GM20000 (cell line): ENCODE data around the gene DCTN2.
"Not testable (repeated sequence)": the region's sequence is repeated elsewhere in the genome, so short reads cannot be mapped to it uniquely, and the experiment has no call there.

ENCODE experiments used
- DNase-seq: peaks from one replicate; pipeline ENCODE4 v3.0.0; 2012; ENCODE audit warnings: low spot score
- TF ChIP-seq, protein P1 (sequence below): IDR thresholded peaks from 2 replicates; pipeline ENCODE4 v1.5.1; 2012; ENCODE audit warnings: mild to moderate bottlenecking, control low read depth; ENCODE audit errors: extremely low read depth, missing control alignments

Gene DCTN2

DNA sequence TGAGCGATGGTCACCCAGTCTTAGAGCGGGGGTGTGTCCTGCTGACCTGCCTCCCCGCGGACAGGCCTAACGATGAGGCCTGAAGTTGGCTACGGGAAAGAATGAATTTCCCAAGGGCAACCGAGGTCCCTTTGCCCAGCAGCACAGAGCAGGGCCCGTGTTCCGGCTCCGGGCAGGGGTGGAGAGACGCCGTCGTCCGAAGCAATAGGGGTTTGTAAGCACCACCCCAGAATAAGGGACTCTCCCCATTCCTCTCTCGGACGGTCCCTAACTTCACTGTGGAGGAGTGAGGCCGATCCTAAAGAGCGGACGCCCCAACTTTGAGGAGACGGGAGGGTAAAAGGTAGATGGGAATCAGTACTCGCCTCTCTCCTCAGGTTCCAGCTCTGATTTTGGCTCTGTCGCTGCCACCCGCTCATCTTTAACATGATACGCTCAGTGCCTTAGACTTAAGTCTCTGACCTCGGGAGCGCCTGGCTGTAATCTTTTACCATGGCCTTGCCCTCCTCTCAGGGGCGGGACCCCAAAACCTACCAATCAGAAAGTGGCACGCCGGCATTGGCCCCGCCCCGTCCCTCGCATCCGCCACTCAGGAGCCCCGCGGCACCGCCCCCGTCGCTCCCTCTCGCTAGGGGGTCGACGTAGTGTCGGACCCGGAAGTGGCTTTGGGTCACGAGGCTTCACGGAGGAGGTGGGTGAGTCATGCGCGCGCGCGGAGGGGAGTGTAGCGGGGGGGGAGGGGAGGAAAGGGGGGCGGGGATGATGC lies 26.8 kb downstream of the DCTN2 start, which contains the start of gene DDIT3:
TSS of gene DDIT3 (minus strand) at position 462 of the 766 bp plus-strand sequence. CDS start 3,108 bp downstream, outside the sequence.
- peak; percentile 96 for DNase-seq
- TF ChIP-seq, protein P1, sequence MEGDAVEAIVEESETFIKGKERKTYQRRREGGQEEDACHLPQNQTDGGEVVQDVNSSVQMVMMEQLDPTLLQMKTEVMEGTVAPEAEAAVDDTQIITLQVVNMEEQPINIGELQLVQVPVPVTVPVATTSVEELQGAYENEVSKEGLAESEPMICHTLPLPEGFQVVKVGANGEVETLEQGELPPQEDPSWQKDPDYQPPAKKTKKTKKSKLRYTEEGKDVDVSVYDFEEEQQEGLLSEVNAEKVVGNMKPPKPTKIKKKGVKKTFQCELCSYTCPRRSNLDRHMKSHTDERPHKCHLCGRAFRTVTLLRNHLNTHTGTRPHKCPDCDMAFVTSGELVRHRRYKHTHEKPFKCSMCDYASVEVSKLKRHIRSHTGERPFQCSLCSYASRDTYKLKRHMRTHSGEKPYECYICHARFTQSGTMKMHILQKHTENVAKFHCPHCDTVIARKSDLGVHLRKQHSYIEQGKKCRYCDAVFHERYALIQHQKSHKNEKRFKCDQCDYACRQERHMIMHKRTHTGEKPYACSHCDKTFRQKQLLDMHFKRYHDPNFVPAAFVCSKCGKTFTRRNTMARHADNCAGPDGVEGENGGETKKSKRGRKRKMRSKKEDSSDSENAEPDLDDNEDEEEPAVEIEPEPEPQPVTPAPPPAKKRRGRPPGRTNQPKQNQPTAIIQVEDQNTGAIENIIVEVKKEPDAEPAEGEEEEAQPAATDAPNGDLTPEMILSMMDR = no peak

DNA sequence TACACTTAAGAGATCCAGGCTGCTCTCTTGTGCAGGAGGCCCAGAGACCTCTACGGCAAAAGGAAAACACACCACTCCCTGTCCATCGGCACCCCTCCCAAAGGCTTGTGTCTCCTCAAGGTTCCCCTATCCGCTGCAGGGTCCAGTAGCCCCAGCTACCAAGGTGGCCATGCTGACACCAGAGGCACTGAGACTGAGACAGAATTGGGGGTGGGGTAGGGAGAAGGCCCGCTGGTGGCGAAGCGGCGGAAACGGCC lies 27.3 kb downstream of the DCTN2 start:
- TF ChIP-seq, protein P1 = no peak

DNA sequence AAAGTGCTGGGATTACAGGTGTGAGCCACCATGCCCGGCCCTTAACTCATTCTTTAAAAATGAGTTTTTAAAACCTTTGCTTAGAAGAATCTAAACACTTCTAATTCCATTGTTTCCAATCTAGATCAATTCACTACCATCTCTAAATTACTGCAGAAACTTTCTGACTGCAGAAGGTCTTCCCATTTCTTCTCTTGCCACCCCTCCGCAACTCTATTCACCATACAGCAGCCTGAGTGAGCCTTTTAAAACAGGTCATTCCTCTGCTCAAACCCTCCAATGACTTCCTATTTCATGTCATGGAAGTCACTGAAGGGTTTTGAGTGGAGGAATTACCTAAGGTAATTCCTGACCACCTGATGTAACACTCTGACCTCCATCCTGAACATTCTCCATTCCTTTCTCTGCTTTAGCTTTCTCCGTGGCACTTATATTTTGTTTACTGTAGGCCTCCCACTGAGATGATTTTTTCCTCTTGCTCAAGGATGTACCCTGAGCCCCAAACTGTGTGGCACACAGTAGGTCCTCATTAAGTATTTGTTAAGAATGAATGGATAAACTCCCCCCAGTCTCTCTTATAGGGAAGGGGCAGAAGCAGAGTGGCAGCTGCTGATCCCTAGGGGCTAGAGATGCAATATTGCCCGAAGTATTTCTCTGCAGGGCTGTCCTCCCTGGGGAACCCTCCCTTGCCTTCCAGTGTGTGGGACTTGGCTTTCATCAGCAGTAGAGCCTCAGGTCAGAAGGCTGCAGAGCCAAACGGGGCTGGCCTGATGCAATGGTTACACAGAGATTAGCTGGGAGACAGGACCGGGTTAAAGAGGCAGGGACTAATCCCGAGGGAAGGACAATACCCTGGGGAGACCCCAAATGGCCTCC lies 27.8 kb downstream of the DCTN2 start:
- TF ChIP-seq, protein P1 = no peak
- DNase-seq = no peak

More for the DNA sequence above, 27.3 kb downstream of the DCTN2 start:
- peak; percentile 54 for DNase-seq

DNA sequence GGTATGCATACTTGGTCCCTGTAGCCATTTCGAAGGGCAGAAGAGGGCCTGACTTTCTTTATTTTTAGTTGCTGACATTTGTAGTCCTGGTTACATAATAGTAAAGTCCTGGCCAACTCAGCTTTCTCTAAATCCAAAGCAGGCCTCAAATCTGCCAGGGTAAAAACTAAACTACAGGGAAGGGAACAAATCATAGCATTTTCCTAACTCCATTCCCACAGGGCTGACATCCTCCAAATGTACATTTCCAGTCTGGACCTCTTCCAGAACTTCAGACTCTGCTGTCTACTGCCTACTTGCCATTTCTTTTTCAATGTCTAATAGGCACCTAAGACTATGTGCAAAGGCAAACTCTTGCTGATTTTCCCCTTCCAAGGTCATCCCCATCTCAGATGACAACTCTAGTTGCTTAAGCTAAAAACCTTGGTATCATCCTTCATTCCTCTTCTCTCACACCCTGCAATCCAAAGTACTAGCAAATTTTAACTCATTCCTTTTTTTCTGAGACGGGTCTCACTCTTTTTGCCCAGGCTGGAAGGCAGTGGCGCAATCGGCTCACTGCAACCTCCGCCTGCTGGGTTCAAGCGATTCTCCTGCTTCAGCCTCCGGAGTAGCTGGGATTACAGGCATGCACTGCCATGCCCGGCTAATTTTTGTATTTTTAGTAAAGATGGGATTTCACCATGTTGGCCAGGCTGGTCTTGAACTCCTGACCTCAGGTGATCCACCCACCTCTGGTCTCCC lies 28.6 kb downstream of the DCTN2 start:
- no peak for DNase-seq
- TF ChIP-seq, protein P1 = no peak

DNA sequence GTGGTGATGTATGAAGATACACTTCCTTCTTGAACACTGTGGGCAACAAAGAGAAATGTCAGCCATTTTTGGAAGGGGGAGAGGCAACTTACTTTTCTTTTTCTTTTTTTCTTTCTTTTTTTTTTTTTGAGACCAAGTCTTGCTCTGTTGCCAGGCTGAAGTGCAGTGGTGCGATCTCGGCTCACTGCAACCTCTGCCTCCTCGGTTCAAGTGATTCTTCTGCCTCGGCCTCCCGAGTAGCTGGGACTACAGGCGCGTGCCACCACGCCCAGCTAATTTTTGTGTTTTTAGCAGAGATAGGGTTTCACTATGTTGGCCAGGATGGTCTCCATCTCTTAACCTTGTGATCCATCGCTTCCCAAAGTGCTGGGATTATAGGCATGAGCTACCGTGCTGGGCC lies 29.3 kb downstream of the DCTN2 start:
- not testable (repeated sequence) for DNase-seq

DNA sequence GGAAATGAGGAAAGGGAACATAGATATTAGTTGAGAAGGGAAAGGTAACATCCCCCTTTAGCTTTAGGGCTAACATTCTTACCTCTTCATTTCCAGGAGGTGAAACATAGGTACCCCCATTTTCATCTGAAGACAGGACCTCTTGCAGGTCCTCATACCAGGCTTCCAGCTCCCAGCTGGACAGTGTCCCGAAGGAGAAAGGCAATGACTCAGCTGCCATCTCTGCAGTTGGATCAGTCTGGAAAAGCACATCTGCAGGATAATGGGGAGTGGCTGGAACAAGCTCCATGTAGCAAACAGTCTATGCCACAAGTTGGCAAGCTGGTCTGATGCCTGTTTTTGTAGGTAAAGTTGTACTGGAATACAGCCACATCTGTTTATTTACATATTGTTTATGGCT lies 29.8 kb downstream of the DCTN2 start:
- DNase-seq = no peak
- TF ChIP-seq, protein P1 = no peak

DNA sequence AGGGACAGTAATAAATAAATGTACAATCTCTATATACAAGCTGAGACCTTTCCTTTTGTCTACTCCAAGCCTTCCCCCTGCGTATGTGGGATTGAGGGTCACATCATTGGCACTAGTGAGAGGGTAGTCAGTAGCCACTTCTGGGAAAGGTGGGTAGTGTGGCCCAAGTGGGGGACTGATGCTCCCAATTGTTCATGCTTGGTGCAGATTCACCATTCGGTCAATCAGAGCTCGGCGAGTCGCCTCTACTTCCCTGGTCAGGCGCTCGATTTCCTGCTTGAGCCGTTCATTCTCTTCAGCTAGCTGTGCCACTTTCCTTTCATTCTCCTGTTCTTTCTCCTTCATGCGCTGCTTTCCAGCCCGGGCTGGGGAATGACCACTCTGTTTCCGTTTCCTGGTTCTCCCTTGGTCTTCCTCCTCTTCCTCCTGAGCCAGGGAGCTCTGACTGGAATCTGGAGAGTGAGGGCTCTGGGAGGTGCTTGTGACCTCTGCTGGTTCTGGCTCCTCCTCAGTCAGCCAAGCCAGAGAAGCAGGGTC lies 30.3 kb downstream of the DCTN2 start:
- no peak for DNase-seq
- TF ChIP-seq, protein P1 = no peak
